HG03139 (cell line): ENCODE data around the gene BRCA2.

Experiments used
- ATAC-seq: cut with Tn5 transposase; IDR thresholded peaks from one replicate; pipeline ENCODE4 v1.9.1; 2021; ENCODE audit not compliant: unreplicated experiment

Gene BRCA2

GRCh38 chr13:32384702-32385101, 69.4 kb downstream of the BRCA2 start:
- ATAC-seq, result no peak

- ATAC-seq, result no peak
Measured at GRCh38 chr13:32385410-32385809, 70.1 kb downstream of the BRCA2 start.

- ATAC-seq, result no peak
Measured at GRCh38 chr13:32390048-32390447, 74.7 kb downstream of the BRCA2 start.

- no peak for ATAC-seq
Measured at GRCh38 chr13:32390484-32390883, 75.2 kb downstream of the BRCA2 start.

- no peak for ATAC-seq
Measured at GRCh38 chr13:32391101-32391619, 75.9 kb downstream of the BRCA2 start.

GRCh38 chr13:32403108-32403507, 87.8 kb downstream of the BRCA2 start:
- ATAC-seq, result no peak

GRCh38 chr13:32407854-32408253, 92.5 kb downstream of the BRCA2 start:
- ATAC-seq, result no peak

GRCh38 chr13:32408296-32409000, 93.1 kb downstream of the BRCA2 start:
- ATAC-seq, result no peak

- ATAC-seq, result no peak
Measured at GRCh38 chr13:32409001-32409313, 93.6 kb downstream of the BRCA2 start.

GRCh38 chr13:32409561-32410421, 94.5 kb downstream of the BRCA2 start:
- ATAC-seq, result no peak

- ATAC-seq, result no peak
Measured at GRCh38 chr13:32413284-32413683, 98.0 kb downstream of the BRCA2 start.

GRCh38 chr13:32414580-32414979, 99.3 kb downstream of the BRCA2 start:
- no peak for ATAC-seq

- ATAC-seq, result no peak
Measured at GRCh38 chr13:32415019-32415418, 99.7 kb downstream of the BRCA2 start.

- ATAC-seq, result no peak
Measured at GRCh38 chr13:32417995-32418394, 102.7 kb downstream of the BRCA2 start.

GRCh38 chr13:32419862-32420261, 104.6 kb downstream of the BRCA2 start:
- no peak for ATAC-seq

GRCh38 chr13:32423592-32423991, 108.3 kb downstream of the BRCA2 start:
- no peak for ATAC-seq

- no peak for ATAC-seq
Measured at GRCh38 chr13:32425158-32425557, 109.8 kb downstream of the BRCA2 start.

- ATAC-seq, result peak; percentile 29
Measured at GRCh38 chr13:32426191-32426989, 111.1 kb downstream of the BRCA2 start.

GRCh38 chr13:32426990-32427851, 111.9 kb downstream of the BRCA2 start:
- no peak for ATAC-seq

- ATAC-seq, result peak; percentile 69
Measured at GRCh38 chr13:32427852-32428580, 112.7 kb downstream of the BRCA2 start, which contains the start of gene N4BP2L1. TSS of gene N4BP2L1 (minus strand) at chr13:32428130. CDS start at chr13:32428082, 48 bp downstream.
